GM19099 (cell line): ENCODE data around the gene CHMP4B.

Source experiments
- POLR2A ChIP-seq: IDR thresholded peaks from 3 replicates; pipeline ENCODE4 v1.6.1; 2011; ENCODE audit warnings: low read depth; ENCODE audit not compliant: insufficient read length; ENCODE audit errors: extremely low read depth

CHMP4B gene

GRCh38 chr20:33826270-33826897, 15.2 kb downstream of the CHMP4B start:
- no peak for TF ChIP-seq POLR2A

DNA sequence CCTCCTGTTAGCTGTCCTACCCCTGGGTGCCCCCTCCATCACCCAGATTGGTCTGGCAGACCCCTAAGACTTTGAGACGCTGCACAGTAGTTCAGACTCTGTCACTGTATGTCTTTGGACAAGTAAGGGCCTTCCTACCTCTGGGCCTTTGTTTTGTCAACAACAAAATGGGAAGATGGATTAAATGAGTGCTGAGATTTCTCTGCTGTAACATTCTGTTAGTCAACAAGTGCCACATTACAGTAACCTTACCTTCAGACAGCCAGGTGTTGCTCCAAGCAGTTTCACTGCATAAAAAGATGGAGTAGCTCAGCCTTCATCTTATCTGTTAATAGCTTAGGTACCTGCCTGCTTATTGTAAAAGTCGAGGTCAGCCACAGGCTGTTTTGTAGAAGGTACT, 16.0 kb downstream of the CHMP4B start:
- TF ChIP-seq POLR2A = no peak

- TF ChIP-seq POLR2A = no peak
Observed at GRCh38 chr20:33827634-33828325, 16.6 kb downstream of the CHMP4B start.

GRCh38 chr20:33828326-33828844, 17.2 kb downstream of the CHMP4B start:
- TF ChIP-seq POLR2A = no peak

GRCh38 chr20:33828967-33829560, 17.9 kb downstream of the CHMP4B start:
- no peak for TF ChIP-seq POLR2A

GRCh38 chr20:33829636-33830035, 18.5 kb downstream of the CHMP4B start:
- no peak for TF ChIP-seq POLR2A

- TF ChIP-seq POLR2A = no peak
Observed at GRCh38 chr20:33830371-33830770, 19.2 kb downstream of the CHMP4B start.

DNA sequence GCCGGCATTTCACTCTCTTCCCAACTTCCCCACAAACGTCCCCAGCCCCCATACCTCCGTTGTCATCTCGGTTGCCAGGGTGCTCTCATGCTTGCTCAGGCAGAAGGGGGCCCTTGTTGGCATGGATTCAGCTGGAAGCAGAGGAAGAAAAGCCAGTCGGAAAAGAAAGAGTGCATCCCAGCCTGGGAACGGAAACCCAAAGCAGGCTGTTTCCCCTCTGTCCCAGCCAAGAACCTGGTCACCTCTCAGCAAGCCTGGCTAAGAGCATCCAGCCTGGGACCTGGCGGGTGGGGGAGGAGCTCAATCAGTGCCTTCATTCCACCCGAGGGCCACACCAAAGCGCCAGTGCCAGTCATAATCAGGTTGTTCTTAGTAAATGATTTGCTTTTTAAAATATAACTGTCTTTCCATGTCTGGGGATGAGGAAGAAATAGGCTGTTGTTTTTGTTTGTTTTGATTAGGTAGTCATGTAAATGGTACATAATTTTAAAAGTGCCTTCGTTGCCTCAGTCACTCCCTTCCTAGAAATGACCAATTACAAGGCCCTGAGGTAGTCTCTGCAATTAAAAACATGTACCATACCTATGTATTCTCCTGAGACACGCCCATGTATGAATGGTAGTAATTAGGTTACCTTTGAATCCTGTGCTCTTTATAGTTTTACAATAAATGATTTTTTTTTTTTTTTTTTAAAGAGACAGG, 21.1 kb downstream of the CHMP4B start:
- no peak for TF ChIP-seq POLR2A

GRCh38 chr20:33833333-33833732, 22.2 kb downstream of the CHMP4B start:
- TF ChIP-seq POLR2A = no peak

DNA sequence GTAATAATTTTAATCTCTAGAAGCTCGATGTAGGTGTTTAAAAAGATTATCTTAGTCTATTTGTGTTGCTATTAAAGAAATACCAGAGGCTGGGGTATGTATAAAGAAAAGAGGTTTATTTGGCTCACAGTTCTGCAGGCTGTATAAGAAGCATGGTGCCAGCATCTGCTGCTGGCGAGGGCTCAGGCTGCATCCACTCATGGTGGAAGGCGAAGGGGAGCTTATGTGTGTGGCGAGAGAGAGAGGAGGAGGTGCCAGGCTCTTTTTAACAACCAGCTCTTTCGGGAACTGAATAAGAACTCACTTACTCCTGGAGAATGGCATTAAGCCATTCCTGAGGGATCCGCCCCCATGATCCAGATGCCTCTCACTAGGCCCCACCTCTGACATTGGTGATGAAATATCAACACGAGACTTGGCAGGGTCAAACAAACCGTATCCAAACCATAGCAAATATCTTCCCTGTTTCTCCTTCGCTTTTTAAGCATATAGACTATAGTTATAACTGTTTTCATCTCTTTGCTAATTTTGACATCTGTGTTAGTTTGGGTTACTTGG, 24.5 kb downstream of the CHMP4B start:
- TF ChIP-seq POLR2A = no peak

DNA sequence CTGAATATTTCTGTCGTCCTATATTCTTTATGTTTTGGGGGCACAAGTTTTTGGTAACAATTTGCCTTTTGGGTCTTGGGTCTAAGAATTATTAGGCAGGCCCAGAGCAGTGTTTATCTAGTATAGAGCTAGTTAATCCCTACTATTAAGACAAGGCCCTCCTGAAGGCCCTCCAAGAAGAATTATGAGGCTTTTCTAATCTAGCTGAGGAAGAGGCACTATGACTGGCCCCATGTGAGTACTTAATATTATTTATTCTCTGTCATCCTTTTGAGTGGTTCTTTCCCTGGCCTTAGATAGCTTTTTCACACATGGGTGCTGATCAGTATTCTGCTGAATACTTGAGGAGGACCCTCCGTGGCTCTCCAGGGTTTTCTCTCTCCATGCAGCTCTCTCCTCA, 25.1 kb downstream of the CHMP4B start:
- TF ChIP-seq POLR2A = no peak

DNA sequence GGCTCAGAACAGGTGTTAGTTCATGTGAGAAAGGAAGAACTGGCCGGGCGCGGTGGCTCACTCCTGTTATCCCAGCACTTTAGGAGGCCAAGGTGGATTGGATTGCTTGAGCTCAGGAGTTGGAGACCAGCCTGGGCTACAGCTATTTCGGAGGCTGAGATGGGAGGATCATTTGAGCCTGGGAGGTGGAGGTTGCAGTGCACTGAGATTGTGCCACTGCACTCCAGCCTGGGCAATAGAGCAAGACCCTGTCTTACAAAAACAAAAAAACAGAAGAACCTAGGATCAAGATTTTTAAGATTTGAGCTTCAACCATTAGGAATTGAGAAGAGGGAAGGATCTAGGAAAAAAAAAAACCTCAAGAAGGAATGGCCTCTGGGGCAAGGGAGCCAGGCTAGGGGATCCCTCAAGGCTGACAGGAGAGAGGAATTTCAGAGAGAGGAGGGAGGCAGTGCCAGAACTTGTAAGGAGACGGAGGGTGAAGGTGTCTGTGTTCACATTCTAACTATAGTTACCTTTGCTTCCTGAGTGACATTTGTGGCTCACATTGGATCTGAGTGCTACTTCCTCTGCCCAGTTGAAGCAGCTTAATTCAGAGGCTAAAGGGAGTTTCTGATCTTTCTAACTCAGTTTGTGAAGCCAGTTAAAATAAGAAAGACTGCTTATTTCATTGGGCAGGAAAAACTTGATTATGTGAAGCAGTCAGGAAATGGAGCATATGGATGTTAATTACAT, 26.1 kb downstream of the CHMP4B start:
- TF ChIP-seq POLR2A = no peak

DNA sequence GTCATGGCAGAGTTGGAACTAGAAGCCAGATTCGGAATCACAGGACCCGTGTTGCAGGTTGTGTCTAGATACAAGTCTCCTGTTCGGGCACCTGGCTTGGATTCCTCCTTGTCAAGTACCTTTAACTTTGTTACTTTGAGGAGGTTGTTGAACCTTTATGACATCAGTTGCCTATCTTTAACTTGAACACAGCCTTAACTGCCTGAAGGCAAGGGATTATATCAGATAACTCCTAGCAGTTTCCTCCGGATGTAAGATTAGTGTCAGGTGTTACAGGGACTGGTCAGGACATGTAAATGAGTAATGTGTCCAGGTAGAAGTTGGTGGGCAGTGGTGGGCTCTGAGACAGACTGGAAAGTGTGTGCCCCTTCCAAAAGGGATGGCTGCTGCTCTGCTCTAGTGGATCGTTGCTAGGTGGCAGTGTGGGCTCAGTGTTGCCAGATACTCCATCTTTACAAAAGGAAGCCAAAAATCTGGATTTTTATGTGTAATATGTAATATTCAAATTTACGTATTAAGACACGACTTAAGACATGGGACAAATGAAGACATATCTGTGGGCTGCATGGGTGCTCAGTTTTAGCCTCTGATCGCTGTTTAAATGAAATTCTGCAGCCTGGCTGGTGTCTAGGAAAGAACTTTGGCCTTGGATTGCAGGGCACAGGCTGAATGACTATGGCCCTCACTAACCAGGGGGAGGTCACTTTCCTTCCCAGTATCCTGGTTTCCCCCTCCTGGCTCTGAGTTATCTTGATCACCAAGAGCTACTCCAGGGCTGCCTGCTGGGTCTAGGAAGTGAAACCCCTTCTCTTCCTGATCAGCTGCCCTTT, 27.1 kb downstream of the CHMP4B start:
- TF ChIP-seq POLR2A = no peak

DNA sequence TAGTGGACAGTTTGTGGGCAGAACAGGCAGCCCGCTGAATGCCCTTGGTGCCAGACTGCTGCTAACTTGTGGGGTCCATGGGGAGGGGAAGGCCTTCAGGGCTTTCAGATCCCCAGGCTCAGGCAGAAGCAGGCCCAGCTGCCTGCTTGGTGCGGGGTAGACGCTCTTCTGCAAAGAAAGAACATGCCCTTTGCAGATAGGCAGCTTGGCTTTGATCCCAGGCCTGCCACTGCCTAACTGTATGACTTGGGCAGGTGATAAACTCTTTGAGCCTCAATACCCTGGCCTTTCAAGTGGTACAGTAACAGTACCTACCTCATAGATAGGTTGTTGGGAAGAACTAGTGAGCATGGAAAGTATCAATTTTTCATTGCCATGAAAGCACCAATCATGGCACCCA, 28.4 kb downstream of the CHMP4B start:
- no peak for TF ChIP-seq POLR2A
